GM10248 (cell line): ENCODE data around the gene MAN1C1.

Experiments used
- CTCF ChIA-PET: fragments of 300-600 bp; sonication (Branson Sonifier 250); formaldehyde crosslinking; extraction: SDS; loops from one replicate; lab custom pipeline; 2021; ENCODE audit warnings: antibody characterized with exemption; lab: Yijun Ruan, JAX
- POLR2A ChIA-PET: fragments of 350-650 bp; sonication (Branson Sonifier 250); formaldehyde crosslinking; extraction: SDS; loops from one replicate; lab custom pipeline; 2020; ENCODE audit warnings: antibody characterized with exemption; lab: Yijun Ruan, JAX
- DNase-seq: peaks from one replicate; pipeline ENCODE4 v3.0.0; 2012; ENCODE audit errors: extremely low spot score
- TF ChIP-seq, protein P1 (sequence below): IDR thresholded peaks from 2 replicates; pipeline ENCODE4 v1.5.1; 2012; ENCODE audit warnings: mild to moderate bottlenecking, low read depth; ENCODE audit errors: extremely low read depth, missing control alignments, control extremely low read depth

Gene MAN1C1

DNA sequence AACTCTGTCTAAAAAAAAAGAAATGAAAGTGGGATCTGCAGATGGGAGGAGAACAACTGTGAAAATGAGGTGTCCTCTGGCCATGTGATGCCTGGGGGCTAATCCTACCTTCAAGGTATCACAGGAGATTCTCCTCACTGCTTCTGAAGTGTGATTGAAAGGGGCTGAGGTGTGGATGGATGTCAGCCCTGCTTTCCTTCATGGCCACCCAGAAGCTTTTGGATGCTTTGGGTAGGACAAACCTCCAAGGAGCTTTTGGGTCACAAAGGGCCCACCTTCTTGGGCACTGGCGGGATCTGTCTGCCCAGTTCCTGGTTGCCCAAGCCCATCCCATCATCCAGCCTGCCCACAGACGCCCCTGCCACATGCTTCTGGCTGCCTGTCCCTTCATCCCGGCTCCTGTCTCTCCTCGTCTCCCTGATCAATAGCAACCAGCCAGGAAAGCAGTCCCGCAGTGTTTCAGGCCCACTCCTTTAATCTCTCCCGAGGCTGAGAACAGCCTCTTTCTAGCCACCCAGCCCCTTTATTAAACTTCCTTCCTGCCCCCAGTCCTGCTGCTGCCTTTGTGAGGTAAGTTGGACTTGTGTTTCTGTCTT, 87.2 kb downstream of the MAN1C1 start:
- TF ChIP-seq, protein P1, sequence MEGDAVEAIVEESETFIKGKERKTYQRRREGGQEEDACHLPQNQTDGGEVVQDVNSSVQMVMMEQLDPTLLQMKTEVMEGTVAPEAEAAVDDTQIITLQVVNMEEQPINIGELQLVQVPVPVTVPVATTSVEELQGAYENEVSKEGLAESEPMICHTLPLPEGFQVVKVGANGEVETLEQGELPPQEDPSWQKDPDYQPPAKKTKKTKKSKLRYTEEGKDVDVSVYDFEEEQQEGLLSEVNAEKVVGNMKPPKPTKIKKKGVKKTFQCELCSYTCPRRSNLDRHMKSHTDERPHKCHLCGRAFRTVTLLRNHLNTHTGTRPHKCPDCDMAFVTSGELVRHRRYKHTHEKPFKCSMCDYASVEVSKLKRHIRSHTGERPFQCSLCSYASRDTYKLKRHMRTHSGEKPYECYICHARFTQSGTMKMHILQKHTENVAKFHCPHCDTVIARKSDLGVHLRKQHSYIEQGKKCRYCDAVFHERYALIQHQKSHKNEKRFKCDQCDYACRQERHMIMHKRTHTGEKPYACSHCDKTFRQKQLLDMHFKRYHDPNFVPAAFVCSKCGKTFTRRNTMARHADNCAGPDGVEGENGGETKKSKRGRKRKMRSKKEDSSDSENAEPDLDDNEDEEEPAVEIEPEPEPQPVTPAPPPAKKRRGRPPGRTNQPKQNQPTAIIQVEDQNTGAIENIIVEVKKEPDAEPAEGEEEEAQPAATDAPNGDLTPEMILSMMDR, result no peak
- ChIA-PET POLR2A (no interaction called here), CTCF (interaction anchor here (1.0 kb wide), 1 partner anchor 11 kb away, joined by 3 read pairs; no protein-coding TSS in a partner anchor)
- DNase-seq, result no peak

DNA sequence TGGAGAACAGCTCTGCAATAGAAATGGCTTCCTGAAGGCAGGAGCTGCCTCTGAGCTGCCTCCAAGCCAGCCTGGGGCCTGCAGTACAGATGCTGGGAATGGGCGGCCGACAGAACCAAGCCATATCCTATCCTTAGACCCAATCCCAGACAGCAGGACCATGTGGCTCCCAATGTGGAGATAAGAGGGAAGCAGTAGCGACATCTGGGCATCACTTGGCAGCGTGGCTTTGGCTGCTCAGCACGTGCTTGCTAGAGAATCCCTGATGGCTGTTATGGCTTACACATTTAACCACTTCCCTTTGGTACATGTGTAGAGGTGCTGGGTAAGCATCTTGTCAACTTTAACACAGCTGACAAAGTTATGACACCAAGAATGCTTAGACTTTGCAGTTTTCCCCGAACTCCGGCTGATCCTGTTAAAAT, 87.7 kb downstream of the MAN1C1 start:
- TF ChIP-seq, protein P1, result no peak
- ChIA-PET CTCF (interaction anchor here (1.0 kb wide), 1 partner anchor 11 kb away, joined by 3 read pairs; no protein-coding TSS in a partner anchor), POLR2A (no interaction called here)
- no peak for DNase-seq

DNA sequence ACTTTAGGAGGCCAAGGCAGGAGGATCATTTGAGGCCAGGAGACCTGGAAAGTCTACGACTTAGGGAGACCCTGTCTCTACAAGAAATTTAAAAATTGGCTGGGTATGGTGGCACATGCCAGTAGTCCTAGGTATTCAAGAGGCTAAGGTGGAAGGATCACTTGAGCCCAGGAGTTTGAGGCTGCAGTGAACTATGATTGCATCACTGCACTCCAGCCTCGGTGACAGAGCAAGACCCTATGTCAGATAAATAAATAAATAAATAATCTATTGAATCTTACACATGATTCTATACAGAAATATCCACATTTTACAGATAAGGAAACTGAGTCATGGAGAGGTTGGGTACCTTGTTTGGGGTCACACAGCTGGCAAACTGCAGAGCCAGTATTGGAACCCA, 89.1 kb downstream of the MAN1C1 start:
- no peak for DNase-seq
- TF ChIP-seq, protein P1, result no peak
- CTCF ChIA-PET, result no interaction called here
- POLR2A ChIA-PET, result no interaction called here

DNA sequence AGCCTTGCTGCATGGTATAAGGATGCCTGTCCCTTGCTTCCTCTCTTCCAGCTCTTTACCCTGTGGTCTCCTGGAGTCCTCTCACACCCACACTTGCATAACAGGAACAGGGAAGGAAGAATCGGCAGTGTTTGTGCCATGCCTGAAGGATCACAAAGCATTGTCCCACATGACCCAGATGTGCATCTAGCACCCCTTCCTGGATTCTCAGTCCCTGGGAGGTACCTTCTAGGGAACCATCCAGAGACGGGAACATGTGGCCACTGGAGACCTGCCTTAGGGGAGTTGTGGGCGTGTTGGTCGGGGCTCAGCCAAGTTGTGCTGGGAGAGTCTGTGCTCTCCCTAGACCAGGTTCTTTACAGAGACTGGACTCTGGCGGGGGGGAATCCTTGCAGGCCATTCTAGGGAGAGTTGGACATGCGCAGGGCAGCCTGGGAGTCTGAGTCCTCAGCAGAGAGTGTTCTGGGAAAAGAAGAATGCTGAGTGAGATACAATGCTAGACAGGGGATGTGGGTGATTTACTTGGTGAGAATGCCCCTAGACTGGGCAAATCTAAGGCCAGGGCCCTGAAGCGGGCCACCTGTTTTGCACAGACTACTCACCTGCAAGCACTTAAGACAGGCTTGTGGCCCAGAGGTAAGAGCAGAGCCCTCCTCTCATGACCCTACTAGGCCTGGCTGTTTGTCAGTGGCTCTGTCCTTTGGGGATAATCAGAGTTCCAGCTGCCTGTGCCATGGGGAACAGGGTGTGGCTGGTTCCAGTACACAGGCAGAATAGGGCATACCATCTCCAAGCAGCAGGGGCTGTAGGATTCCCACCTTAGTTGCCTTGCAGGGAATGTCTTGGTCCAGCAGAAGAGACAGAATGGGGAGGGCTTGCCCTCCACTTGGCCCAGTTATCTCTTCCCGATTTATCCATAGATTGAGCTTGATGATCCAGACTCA, 89.8 kb downstream of the MAN1C1 start:
- no peak for DNase-seq
- ChIA-PET POLR2A (no interaction called here), CTCF (interaction anchor here (1.1 kb wide), 1 partner anchor 13 kb away, joined by 3 read pairs; no protein-coding TSS in a partner anchor)
- TF ChIP-seq, protein P1, result no peak

DNA sequence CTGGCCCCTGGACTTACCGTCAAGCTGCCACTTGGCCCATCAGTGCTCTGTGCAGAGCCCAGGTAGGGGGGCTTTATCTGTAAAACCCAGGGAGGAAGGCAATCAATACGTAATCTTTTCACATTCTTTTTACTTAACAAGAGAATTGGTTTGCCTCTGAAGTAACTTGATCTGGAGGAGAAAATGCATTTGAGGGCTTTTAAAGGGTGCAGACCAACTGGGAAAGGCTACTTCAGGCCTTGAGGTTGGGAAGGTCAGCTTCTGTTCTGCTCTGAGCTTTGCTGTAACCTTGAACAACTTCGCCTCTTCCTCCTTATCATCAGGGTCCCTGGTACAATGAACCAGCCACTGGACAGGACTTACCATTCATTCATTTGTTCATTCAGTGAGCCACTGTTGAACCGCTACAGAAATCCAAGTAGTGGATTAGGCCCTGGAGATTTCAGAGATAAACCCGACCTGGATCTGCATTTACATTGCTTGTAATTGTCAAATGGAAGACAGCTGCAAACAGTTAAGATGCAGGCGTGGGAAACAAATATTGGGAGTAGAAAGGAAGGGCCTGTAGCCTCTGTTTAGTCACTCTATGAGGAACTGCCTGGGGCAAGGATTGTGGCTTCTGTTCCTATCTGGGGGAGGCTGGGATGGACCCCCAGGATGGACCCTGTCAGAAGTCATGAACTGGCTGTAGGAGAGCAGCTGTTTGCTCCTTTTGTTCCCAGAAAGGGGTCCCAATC, 90.9 kb downstream of the MAN1C1 start:
- TF ChIP-seq, protein P1, result no peak
- DNase-seq, result no peak
- CTCF ChIA-PET, result interaction anchor here (0.9 to 1.1 kb wide), 2 partner anchors 14 to 183 kb away, joined by 3 read pairs; no protein-coding TSS in a partner anchor
- POLR2A ChIA-PET, result no interaction called here

DNA sequence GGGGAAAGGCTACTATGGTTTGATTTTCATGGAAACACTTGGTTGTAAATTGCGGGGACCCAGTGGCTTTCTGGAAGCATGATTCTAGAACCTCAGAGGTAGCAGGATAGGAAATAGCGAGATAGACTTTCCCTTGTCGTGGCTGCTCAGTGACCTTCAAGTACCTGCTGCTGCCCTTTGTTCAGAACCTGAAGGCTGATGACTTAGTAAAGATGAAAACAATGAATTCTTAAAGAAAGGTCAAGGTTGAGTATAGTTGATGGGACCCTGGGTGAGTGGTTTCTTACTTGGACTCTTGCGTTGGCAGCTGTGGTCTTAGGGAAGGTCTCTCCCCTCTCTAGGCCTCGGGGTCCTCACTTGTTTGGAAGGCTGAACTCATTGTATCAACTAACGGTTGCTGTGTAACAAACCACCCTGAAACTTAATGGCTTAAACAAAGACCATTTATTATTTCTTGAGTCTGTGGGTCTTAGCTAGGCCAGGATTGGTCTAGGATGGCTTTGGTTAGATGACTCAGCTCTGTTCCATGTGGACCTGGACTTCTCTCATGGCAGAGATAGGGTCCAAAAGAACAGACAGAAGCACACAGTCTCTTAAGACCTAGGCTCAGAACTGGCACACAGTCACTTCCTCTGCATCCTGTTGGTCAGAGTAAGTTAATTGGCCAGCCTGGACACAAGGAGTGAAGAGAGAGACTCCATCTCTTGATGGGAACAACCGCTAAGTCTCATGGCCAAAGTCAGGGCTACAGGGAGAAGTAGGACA, 94.2 kb downstream of the MAN1C1 start:
- DNase-seq, result no peak
- TF ChIP-seq, protein P1, result no peak
- ChIA-PET POLR2A (no interaction called here), CTCF (no interaction called here)
